IMR-90 (cell line): ENCODE results near the gene PPP1R9A.

ENCODE experiments used
- BHLHE40 ChIP-seq: fragments of 150-350 bp; IDR thresholded peaks from 2 replicates; pipeline ENCODE4 v1.6.1; 2016; ENCODE audit warnings: mild to moderate bottlenecking, low read depth, low read length
- CHD1 ChIP-seq: IDR thresholded peaks from 2 replicates; pipeline ENCODE4 v1.6.1; 2012; ENCODE audit warnings: low read depth, low read length, improper control_type of control experiment
- CTCF ChIP-seq: conservative IDR thresholded peaks from 2 replicates; pipeline ENCODE4 v1.5.1; 2012; ENCODE audit warnings: mild to moderate bottlenecking, low read depth, low read length, improper control_type of control experiment
- POLR2A ChIP-seq: IDR thresholded peaks from 2 replicates; pipeline ENCODE4 v1.6.1; 2012; ENCODE audit warnings: mild to moderate bottlenecking, low read depth, low read length
- RAD21 ChIP-seq: IDR thresholded peaks from 2 replicates; pipeline ENCODE4 v1.6.1; 2012; ENCODE audit warnings: low read length, improper control_type of control experiment

- TF ChIP-seq CTCF (no peak), POLR2A (no peak), CHD1 (no peak), BHLHE40 (no peak), RAD21 (no peak)
Observed at GRCh38 chr7:95338832-95339231, 431.4 kb downstream of the PPP1R9A start.
